C4-2B (cell line): ENCODE results near the gene MTMR12.

Experiments used
- ZFX ChIP-seq: fragments of 450-650 bp; IDR thresholded peaks from 2 replicates; pipeline ENCODE4 v1.6.1; 2017
- TF ChIP-seq, protein P1 (sequence below): fragments of 450-650 bp; conservative IDR thresholded peaks from 2 replicates; pipeline ENCODE4 v1.5.1; 2017; ENCODE audit warnings: mild to moderate bottlenecking

DNA sequence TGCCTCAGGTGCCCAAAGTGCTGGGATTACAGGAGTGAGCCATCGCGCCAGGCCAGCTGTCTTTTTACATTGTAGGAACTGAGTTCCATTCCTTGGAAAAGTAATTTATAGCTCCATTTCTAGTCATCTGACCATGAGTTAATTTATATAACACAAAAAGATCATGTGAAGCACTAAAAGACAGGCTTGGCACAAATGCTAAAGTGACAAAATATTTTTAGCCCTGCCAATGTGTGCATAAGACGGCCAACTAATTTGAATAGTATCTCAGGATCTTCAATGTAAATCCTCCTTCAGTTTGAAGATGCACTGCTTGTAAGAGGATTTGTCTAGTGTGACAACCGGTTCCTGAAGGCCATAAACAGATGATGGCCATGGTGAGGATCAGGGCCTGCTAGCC lies 49.1 kb downstream of the MTMR12 start:
- TF ChIP-seq, protein P1, sequence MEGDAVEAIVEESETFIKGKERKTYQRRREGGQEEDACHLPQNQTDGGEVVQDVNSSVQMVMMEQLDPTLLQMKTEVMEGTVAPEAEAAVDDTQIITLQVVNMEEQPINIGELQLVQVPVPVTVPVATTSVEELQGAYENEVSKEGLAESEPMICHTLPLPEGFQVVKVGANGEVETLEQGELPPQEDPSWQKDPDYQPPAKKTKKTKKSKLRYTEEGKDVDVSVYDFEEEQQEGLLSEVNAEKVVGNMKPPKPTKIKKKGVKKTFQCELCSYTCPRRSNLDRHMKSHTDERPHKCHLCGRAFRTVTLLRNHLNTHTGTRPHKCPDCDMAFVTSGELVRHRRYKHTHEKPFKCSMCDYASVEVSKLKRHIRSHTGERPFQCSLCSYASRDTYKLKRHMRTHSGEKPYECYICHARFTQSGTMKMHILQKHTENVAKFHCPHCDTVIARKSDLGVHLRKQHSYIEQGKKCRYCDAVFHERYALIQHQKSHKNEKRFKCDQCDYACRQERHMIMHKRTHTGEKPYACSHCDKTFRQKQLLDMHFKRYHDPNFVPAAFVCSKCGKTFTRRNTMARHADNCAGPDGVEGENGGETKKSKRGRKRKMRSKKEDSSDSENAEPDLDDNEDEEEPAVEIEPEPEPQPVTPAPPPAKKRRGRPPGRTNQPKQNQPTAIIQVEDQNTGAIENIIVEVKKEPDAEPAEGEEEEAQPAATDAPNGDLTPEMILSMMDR: no peak
- no peak for TF ChIP-seq ZFX
